ENCODE results near the gene KIF12. TPM values are rescaled to one million over a fixed set of nuclear protein-coding genes. Genes with fewer than 3 reads are reported as not detected.

Gene KIF12
- total RNA-seq, 1 experiment from 2014 or later: 6.3 TPM

- no peaks in the 10 kb centered on the region for H3F3A ChIP-seq (ENCODE audit: low read length, unreplicated experiment)
- TF ChIP-seq EZH2phosphoT487 (IDR thresholded peaks at IDR 0.05; ENCODE audit: borderline replicate concordance, low read length): no peak
- no peak for TF ChIP-seq CTCF (conservative IDR thresholded peaks at IDR 0.05; ENCODE audit: low read depth, low read length)
- no peak for TF ChIP-seq EZH2 (IDR thresholded peaks at IDR 0.05; ENCODE audit: low read length, unreplicated experiment)
- no peaks in the 10 kb centered on the region for H3K9me3 ChIP-seq (ENCODE audit: low read length)
- H3K27me3 ChIP-seq (ENCODE audit: low read length): no peaks in the 10 kb centered on the region
- no peaks in the 10 kb centered on the region for H3K36me3 ChIP-seq (ENCODE audit: low read depth, low read length)
- H3K9ac ChIP-seq (ENCODE audit: low read length): no peak overlapping the region
- H2AFZ ChIP-seq (ENCODE audit: low read length): no peak overlapping the region
- no peak for DNase-seq
- POLR2A ChIA-PET (ENCODE audit: unreplicated experiment): no interaction called here
- H4K20me1 ChIP-seq (ENCODE audit: low read length): no peaks in the 10 kb centered on the region
- no peak for ATAC-seq
- H3K79me2 ChIP-seq (ENCODE audit: low read length): no peaks in the 10 kb centered on the region
- no peak overlapping the region for H3K4me2 ChIP-seq (ENCODE audit: low read length)
- intact Hi-C loops (cut with micrococcal nuclease): no loop called here
- no peaks in the 10 kb centered on the region for H3K9me2 ChIP-seq (replicated peaks; ENCODE audit: low read length)
- H3K4me3 ChIP-seq (ENCODE audit: low read length): no peak overlapping the region
- BruUV-seq (replicated peaks): no TSS peak
- CTCF ChIA-PET: no interaction called here
- H3K4me1 ChIP-seq (ENCODE audit: insufficient read depth, low read length): no peaks in the 10 kb centered on the region
- no peak overlapping the region for H3K27ac ChIP-seq (ENCODE audit: low read length)
These were observed 6.0 kb downstream of the KIF12 start for GRCh38 chr9:114093031-114093471.

DNA sequence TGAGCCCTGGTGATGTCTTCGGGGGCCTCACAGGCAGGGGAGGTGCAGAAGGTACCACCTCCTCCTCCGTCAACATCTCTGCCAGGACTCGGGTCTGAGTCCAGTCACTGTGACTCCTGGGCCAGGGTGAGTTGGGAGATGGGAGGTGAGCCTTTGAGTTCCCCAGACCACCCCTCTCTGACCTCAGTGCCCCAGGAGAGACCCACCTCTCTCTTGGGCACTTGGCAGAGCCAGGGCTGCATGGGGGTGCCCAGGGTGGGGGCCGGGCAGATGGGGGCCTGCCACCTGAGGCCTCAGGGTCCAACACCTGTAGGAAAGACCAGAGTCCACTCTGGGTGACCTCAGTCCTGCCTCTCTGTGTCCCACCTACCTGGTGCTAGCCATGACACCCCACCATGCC is 6.8 kb downstream of the KIF12 start:
- H3K36me3 ChIP-seq (ENCODE audit: low read depth, low read length): no peaks in the 10 kb centered on the region
- no peak overlapping the region for H3K9ac ChIP-seq (ENCODE audit: low read length)
- ChIA-PET POLR2A (ENCODE audit: unreplicated experiment) (no interaction called here), CTCF (no interaction called here)
- intact Hi-C loops (cut with micrococcal nuclease): no loop called here
- no peaks in the 10 kb centered on the region for H3K4me1 ChIP-seq (ENCODE audit: insufficient read depth, low read length)
- H3F3A ChIP-seq (ENCODE audit: low read length, unreplicated experiment): no peaks in the 10 kb centered on the region
- ATAC-seq (no peak), DNase-seq (no peak)
- H4K20me1 ChIP-seq (ENCODE audit: low read length): no peaks in the 10 kb centered on the region
- H3K9me3 ChIP-seq (ENCODE audit: low read length): no peaks in the 10 kb centered on the region
- TF ChIP-seq EZH2phosphoT487 (IDR thresholded peaks at IDR 0.05; ENCODE audit: borderline replicate concordance, low read length) (no peak), EZH2 (IDR thresholded peaks at IDR 0.05; ENCODE audit: low read length, unreplicated experiment) (no peak), CTCF (conservative IDR thresholded peaks at IDR 0.05; ENCODE audit: low read depth, low read length) (no peak)
- H3K4me2 ChIP-seq (ENCODE audit: low read length): no peak overlapping the region
- no TSS peak for BruUV-seq (replicated peaks)
- no peaks in the 10 kb centered on the region for H3K27me3 ChIP-seq (ENCODE audit: low read length)
- H3K79me2 ChIP-seq (ENCODE audit: low read length): no peaks in the 10 kb centered on the region
- H3K9me2 ChIP-seq (replicated peaks; ENCODE audit: low read length): no peaks in the 10 kb centered on the region
- H3K4me3 ChIP-seq (ENCODE audit: low read length): no peak overlapping the region
- H3K27ac ChIP-seq (ENCODE audit: low read length): no peak overlapping the region
- H2AFZ ChIP-seq (ENCODE audit: low read length): no peak overlapping the region

- CTCF ChIA-PET: no interaction called here
These were observed 7.4 kb downstream of the KIF12 start for GRCh38 chr9:114091711-114092110.

More at GRCh38 chr9:114091711-114092110, 7.4 kb downstream of the KIF12 start:
- TF ChIP-seq EZH2 (IDR thresholded peaks at IDR 0.05; ENCODE audit: low read length, unreplicated experiment): no peak
- TF ChIP-seq EZH2phosphoT487 (IDR thresholded peaks at IDR 0.05; ENCODE audit: borderline replicate concordance, low read length): no peak
- no peak for TF ChIP-seq CTCF (conservative IDR thresholded peaks at IDR 0.05; ENCODE audit: low read depth, low read length)
- Histone ChIP-seq H2AFZ (ENCODE audit: low read length) (no peak overlapping the region), H3K4me3 (ENCODE audit: low read length) (no peak overlapping the region), H3K4me2 (ENCODE audit: low read length) (no peak overlapping the region), H3K36me3 (ENCODE audit: low read depth, low read length) (no peaks in the 10 kb centered on the region), H3K9me2 (replicated peaks; ENCODE audit: low read length) (no peaks in the 10 kb centered on the region), H3K27ac (ENCODE audit: low read length) (no peak overlapping the region), H3K9ac (ENCODE audit: low read length) (no peak overlapping the region), H3K27me3 (ENCODE audit: low read length) (no peaks in the 10 kb centered on the region), H3F3A (ENCODE audit: low read length, unreplicated experiment) (no peaks in the 10 kb centered on the region), H3K9me3 (ENCODE audit: low read length) (no peaks in the 10 kb centered on the region), H3K79me2 (ENCODE audit: low read length) (no peaks in the 10 kb centered on the region), H4K20me1 (ENCODE audit: low read length) (no peaks in the 10 kb centered on the region), H3K4me1 (ENCODE audit: insufficient read depth, low read length) (no peaks in the 10 kb centered on the region)
- ATAC-seq: no peak
- BruUV-seq (replicated peaks): no TSS peak
- POLR2A ChIA-PET (ENCODE audit: unreplicated experiment): no interaction called here
- no peak for DNase-seq
- intact Hi-C loops (cut with micrococcal nuclease): no loop called here

Measured in PC-3 (cell line).